CD4-positive, CD25-positive, alpha-beta regulatory T cell (primary cell): ENCODE results near the gene MLLT3. TPM values are rescaled to one million over a fixed set of nuclear protein-coding genes. Genes with fewer than 3 reads are reported as not detected.

Source experiments
- ATAC-seq, 2 donors: fragments of 150-1000 bp; cut with Tn5 transposase; one replicate each; pipeline ENCODE4 v1.10.0; 2021; ENCODE audit warnings: low read depth in 2 of 2, moderate number of reproducible peaks in 2 of 2, moderate library complexity in 1 of 2
- DNase-seq, 3 donors: peaks; one replicate each; pipeline versions ENCODE4 v3.0.0 to v3.0.0-alpha.2; 2012 to 2022; ENCODE audit warnings: mixed read lengths in 1 of 3
- H3K27ac ChIP-seq: one replicate; pipeline ENCODE4 v1.7.0; 2013; ENCODE audit warnings: mild to moderate bottlenecking, low read length; ENCODE audit not compliant: insufficient read depth, poor library complexity, severe bottlenecking
- H3K27me3 ChIP-seq: one replicate; pipeline ENCODE4 v1.7.0; 2013; ENCODE audit warnings: low read length; ENCODE audit not compliant: control insufficient read depth, insufficient read depth
- H3K36me3 ChIP-seq: one replicate; pipeline ENCODE4 v1.7.0; 2013; ENCODE audit warnings: mild to moderate bottlenecking, low read length, moderate library complexity; ENCODE audit not compliant: control insufficient read depth, insufficient read depth
- H3K4me1 ChIP-seq: 2 replicates; pipeline ENCODE4 v1.7.0; 2013; ENCODE audit warnings: mild to moderate bottlenecking, low read length; ENCODE audit not compliant: insufficient read depth, control insufficient read depth, poor library complexity, severe bottlenecking
- H3K4me3 ChIP-seq: one replicate; pipeline ENCODE4 v1.7.0; 2013; ENCODE audit warnings: low read depth, mild to moderate bottlenecking, low read length, moderate library complexity
- H3K9me3 ChIP-seq, 2 experiments: 1 replicate in 1 of 2; 2 replicates in 1 of 2; pipeline ENCODE4 v1.7.0; 2013; ENCODE audit warnings: low read length in 2 of 2, mild to moderate bottlenecking in 1 of 2, moderate library complexity in 1 of 2; ENCODE audit not compliant: control insufficient read depth in 2 of 2
- H3K27ac Mint-ChIP-seq, 3 donors: one replicate each; pipeline ENCODE4 v1.8.0; 2020 to 2022; ENCODE audit warnings: mild to moderate bottlenecking in 3 of 3, mixed read lengths in 3 of 3, moderate library complexity in 2 of 3
- H3K27me3 Mint-ChIP-seq: one replicate; pipeline ENCODE4 v1.8.0; 2022; ENCODE audit warnings: mild to moderate bottlenecking, mixed read lengths
- H3K36me3 Mint-ChIP-seq: one replicate; pipeline ENCODE4 v1.8.0; 2020; ENCODE audit warnings: mixed read lengths
- H3K4me1 Mint-ChIP-seq, 4 donors: one replicate each; pipeline ENCODE4 v1.8.0; 2020 to 2022; ENCODE audit warnings: mixed read lengths in 4 of 4, mild to moderate bottlenecking in 1 of 4
- H3K4me3 Mint-ChIP-seq, 4 donors: one replicate each; pipeline ENCODE4 v1.8.0; 2020 to 2022; ENCODE audit warnings: mild to moderate bottlenecking in 4 of 4, mixed read lengths in 4 of 4, moderate library complexity in 3 of 4
- H3K9me3 Mint-ChIP-seq, 7 donors: one replicate each; pipeline ENCODE4 v1.8.0; 2020 to 2022; ENCODE audit warnings: mixed read lengths in 7 of 7, mild to moderate bottlenecking in 3 of 7, moderate library complexity in 2 of 7
- polyA plus RNA-seq, 4 donors: library from polyadenylated mRNA; unstranded; fragments of 300-500 nt; fragmentation: Illumina TruSeq; gene quantifications; one replicate each; pipeline ENCODE4 v1.2.3, GENCODE V29; 2021
- total RNA-seq: library from RNA; stranded (reverse); gene quantifications from one replicate; pipeline ENCODE4 v1.2.3, GENCODE V29; 2022

MLLT3 gene
- total and polyA plus RNA-seq, 5 donors from 2014 or later: 37.6 to 63.2 (median 51.1) TPM

- Histone ChIP-seq H3K27me3 (no peaks in the 10 kb centered on the region), H3K9me3 (no peaks in the 10 kb centered on the region), H3K4me3 (no peak overlapping the region), H3K27ac (no peak overlapping the region), H3K4me1 (peaks cover 70% of the 10 kb centered on the region), H3K36me3 (no peaks in the 10 kb centered on the region)
- H3K4me1 Mint-ChIP-seq: peaks cover 21 to 97% (median 65%) of the 10 kb centered on the region in 4 donors
- no peaks in the 10 kb centered on the region for H3K9me3 Mint-ChIP-seq
- ATAC-seq (no peak), DNase-seq (no peak)
- H3K4me3 Mint-ChIP-seq: peak overlapping the region in 2 of 4 donors; percentile 28 to 29
- H3K27ac Mint-ChIP-seq: peak overlapping the region; percentile 89 to 96 (median 90)
- no peaks in the 10 kb centered on the region for H3K27me3 Mint-ChIP-seq
- peaks cover 7% of the 10 kb centered on the region for H3K36me3 Mint-ChIP-seq
Measured at GRCh38 chr9:20317701-20318100, 304.6 kb downstream of the MLLT3 start.

GRCh38 chr9:20316372-20316771 lies 305.9 kb downstream of the MLLT3 start:
- Histone ChIP-seq H3K27ac (peak overlapping the region; percentile 78), H3K36me3 (no peaks in the 10 kb centered on the region), H3K4me1 (peaks cover 56% of the 10 kb centered on the region), H3K4me3 (no peak overlapping the region), H3K27me3 (no peaks in the 10 kb centered on the region), H3K9me3 (no peaks in the 10 kb centered on the region)
- H3K27ac Mint-ChIP-seq: peak overlapping the region; percentile 89 to 98 (median 96)
- no peaks in the 10 kb centered on the region for H3K27me3 Mint-ChIP-seq
- H3K4me1 Mint-ChIP-seq: peaks cover 20 to 93% (median 61%) of the 10 kb centered on the region in 4 donors
- no peak for DNase-seq
- peak overlapping the region in 2 of 4 donors; percentile 41 to 77 for H3K4me3 Mint-ChIP-seq
- H3K9me3 Mint-ChIP-seq: peaks cover 0 to 6% (median 0%) of the 10 kb centered on the region in 7 donors
- H3K36me3 Mint-ChIP-seq: peaks cover 7% of the 10 kb centered on the region
- no peak for ATAC-seq

- peak overlapping the region; percentile 22 for H3K4me3 ChIP-seq
- no peaks in the 10 kb centered on the region for H3K9me3 ChIP-seq
- DNase-seq (peak in 1 of 3 donors; percentile 42), ATAC-seq (peak in 1 of 2 donors; percentile 6)
- H3K27ac ChIP-seq: peak overlapping the region; percentile 78
- H3K4me3 Mint-ChIP-seq: peak overlapping the region in 3 of 4 donors; percentile 46 to 77 (median 60)
- H3K27me3 Mint-ChIP-seq: no peaks in the 10 kb centered on the region
- peak overlapping the region; percentile 89 to 98 (median 96) for H3K27ac Mint-ChIP-seq
- peaks cover 20 to 91% (median 54%) of the 10 kb centered on the region in 4 donors for H3K4me1 Mint-ChIP-seq
- no peaks in the 10 kb centered on the region for H3K27me3 ChIP-seq
- peaks cover 0 to 6% (median 0%) of the 10 kb centered on the region in 7 donors for H3K9me3 Mint-ChIP-seq
- H3K36me3 Mint-ChIP-seq: peaks cover 7% of the 10 kb centered on the region
- H3K4me1 ChIP-seq: peaks cover 49% of the 10 kb centered on the region
- no peaks in the 10 kb centered on the region for H3K36me3 ChIP-seq
Measured at GRCh38 chr9:20315677-20316076, 306.6 kb downstream of the MLLT3 start.

GRCh38 chr9:20314981-20315380 lies 307.3 kb downstream of the MLLT3 start:
- H3K27ac Mint-ChIP-seq: peak overlapping the region; percentile 89 to 98 (median 96)
- ATAC-seq (peak; percentile 72 to 76), DNase-seq (peak in 2 of 3 donors; percentile 77 to 89)
- H3K36me3 Mint-ChIP-seq: peaks cover 7% of the 10 kb centered on the region
- H3K9me3 ChIP-seq: no peaks in the 10 kb centered on the region
- H3K4me3 Mint-ChIP-seq: peak overlapping the region; percentile 0 to 60 (median 18)
- H3K27me3 Mint-ChIP-seq: no peaks in the 10 kb centered on the region
- no peaks in the 10 kb centered on the region for H3K36me3 ChIP-seq
- peaks cover 20 to 89% (median 49%) of the 10 kb centered on the region in 4 donors for H3K4me1 Mint-ChIP-seq
- peaks cover 43% of the 10 kb centered on the region for H3K4me1 ChIP-seq
- H3K27me3 ChIP-seq: no peaks in the 10 kb centered on the region
- H3K27ac ChIP-seq: peak overlapping the region; percentile 78
- H3K9me3 Mint-ChIP-seq: peaks cover 0 to 6% (median 0%) of the 10 kb centered on the region in 7 donors
- H3K4me3 ChIP-seq: peak overlapping the region; percentile 22

- Histone ChIP-seq H3K9me3 (no peaks in the 10 kb centered on the region), H3K27ac (no peak overlapping the region), H3K36me3 (no peaks in the 10 kb centered on the region), H3K27me3 (no peaks in the 10 kb centered on the region), H3K4me1 (peaks cover 28% of the 10 kb centered on the region), H3K4me3 (no peak overlapping the region)
- H3K36me3 Mint-ChIP-seq: peaks cover 7% of the 10 kb centered on the region
- ATAC-seq (no peak), DNase-seq (no peak)
- H3K4me1 Mint-ChIP-seq: peaks cover 20 to 84% (median 39%) of the 10 kb centered on the region in 4 donors
- no peak overlapping the region for H3K4me3 Mint-ChIP-seq
- H3K9me3 Mint-ChIP-seq: peaks cover 0 to 6% (median 0%) of the 10 kb centered on the region in 7 donors
- H3K27ac Mint-ChIP-seq: peak overlapping the region in 1 of 3 donors; percentile 89
- H3K27me3 Mint-ChIP-seq: no peaks in the 10 kb centered on the region
Measured at GRCh38 chr9:20313415-20313814, 308.9 kb downstream of the MLLT3 start.

- no peak overlapping the region for H3K4me3 ChIP-seq
- H3K36me3 Mint-ChIP-seq: peaks cover 7% of the 10 kb centered on the region
- peaks cover 24% of the 10 kb centered on the region for H3K4me1 ChIP-seq
- peaks cover 0 to 6% (median 0%) of the 10 kb centered on the region in 7 donors for H3K9me3 Mint-ChIP-seq
- H3K27me3 Mint-ChIP-seq: no peaks in the 10 kb centered on the region
- H3K4me3 Mint-ChIP-seq: no peak overlapping the region
- no peaks in the 10 kb centered on the region for H3K36me3 ChIP-seq
- H3K4me1 Mint-ChIP-seq: peaks cover 20 to 84% (median 36%) of the 10 kb centered on the region in 4 donors
- DNase-seq (no peak), ATAC-seq (no peak)
- peak overlapping the region in 1 of 3 donors; percentile 4 for H3K27ac Mint-ChIP-seq
- no peaks in the 10 kb centered on the region for H3K27me3 ChIP-seq
- no peak overlapping the region for H3K27ac ChIP-seq
- H3K9me3 ChIP-seq: no peaks in the 10 kb centered on the region
Measured at GRCh38 chr9:20312732-20313131, 309.6 kb downstream of the MLLT3 start.

- peaks cover 17 to 64% (median 19%) of the 10 kb centered on the region in 4 donors for H3K4me1 Mint-ChIP-seq
- H3K27ac ChIP-seq: no peak overlapping the region
- H3K36me3 ChIP-seq: no peaks in the 10 kb centered on the region
- no peak for ATAC-seq
- H3K27ac Mint-ChIP-seq: peak overlapping the region in 2 of 3 donors; percentile 15 to 57
- peaks cover 0 to 6% (median 0%) of the 10 kb centered on the region in 7 donors for H3K9me3 Mint-ChIP-seq
- no peak overlapping the region for H3K4me3 ChIP-seq
- no peaks in the 10 kb centered on the region for H3K9me3 ChIP-seq
- no peaks in the 10 kb centered on the region for H3K27me3 ChIP-seq
- peaks cover 10% of the 10 kb centered on the region for H3K4me1 ChIP-seq
- H3K27me3 Mint-ChIP-seq: no peaks in the 10 kb centered on the region
- DNase-seq: no peak
- peaks cover 4% of the 10 kb centered on the region for H3K36me3 Mint-ChIP-seq
- no peak overlapping the region for H3K4me3 Mint-ChIP-seq
Measured at GRCh38 chr9:20310024-20310423, 312.3 kb downstream of the MLLT3 start.

GRCh38 chr9:20309124-20309523 lies 313.2 kb downstream of the MLLT3 start:
- no peak overlapping the region for H3K4me3 ChIP-seq
- no peak for ATAC-seq
- no peak overlapping the region for H3K27ac ChIP-seq
- DNase-seq: no peak
- H3K4me1 Mint-ChIP-seq: peaks cover 10 to 62% (median 13%) of the 10 kb centered on the region in 4 donors
- peaks cover 4% of the 10 kb centered on the region for H3K36me3 Mint-ChIP-seq
- no peaks in the 10 kb centered on the region for H3K36me3 ChIP-seq
- H3K4me3 Mint-ChIP-seq: no peak overlapping the region
- no peaks in the 10 kb centered on the region for H3K9me3 ChIP-seq
- H3K27me3 ChIP-seq: no peaks in the 10 kb centered on the region
- H3K27ac Mint-ChIP-seq: peak overlapping the region in 2 of 3 donors; percentile 15 to 16
- H3K27me3 Mint-ChIP-seq: no peaks in the 10 kb centered on the region
- H3K4me1 ChIP-seq: peaks cover 1% of the 10 kb centered on the region
- H3K9me3 Mint-ChIP-seq: peaks cover 0 to 6% (median 0%) of the 10 kb centered on the region in 7 donors
